Stomach (tissue), 9 donors: ENCODE measurements around the gene TBC1D9B. TPM values are rescaled to one million over a fixed set of nuclear protein-coding genes. Genes with fewer than 3 reads are reported as not detected.

Source experiments
- DNase-seq, 2 donors: peaks; one replicate each; pipeline versions ENCODE4 v3.0.0 to v3.0.0-alpha.2; 2013 to 2019
- H3K27ac ChIP-seq, 5 donors: fragments of 200-600 bp in 4 of 5; sonication (generic) in 4 of 5; one replicate each; pipeline ENCODE4 v1.5.1; 2013 to 2019; ENCODE audit warnings: mild to moderate bottlenecking in 1 of 5, moderate library complexity in 1 of 5
- H3K27me3 ChIP-seq, 3 donors: fragments of 200-600 bp; sonication (generic); one replicate each; pipeline ENCODE4 v1.5.1; 2017 to 2019; ENCODE audit warnings: mixed run types in 1 of 3
- H3K36me3 ChIP-seq, 4 donors: fragments of 200-600 bp; sonication (generic); 1 replicate in 3 of 4; 2 replicates in 1 of 4; pipeline ENCODE4 v1.5.1; 2016 to 2019
- H3K4me1 ChIP-seq, 4 donors: fragments of 200-600 bp; sonication (generic); one replicate each; pipeline ENCODE4 v1.5.1; 2016 to 2019
- H3K4me3 ChIP-seq, 4 donors: fragments of 200-600 bp; sonication (generic) in 3 of 4; one replicate each; pipeline ENCODE4 v1.5.1; 2016 to 2019; ENCODE audit warnings: mild to moderate bottlenecking in 1 of 4
- H3K9me3 ChIP-seq, 4 donors: fragments of 200-600 bp; sonication (generic); one replicate each; pipeline ENCODE4 v1.5.1; 2016 to 2019
- CTCF ChIP-seq, 7 experiments: fragments of 450-650 bp in 4 of 7; fragments of 200-600 bp in 3 of 7; sonication (generic) in 3 of 7; IDR thresholded peaks; one replicate each; pipeline ENCODE4 v1.5.1; 2016 to 2019; ENCODE audit warnings: antibody characterized with exemption in 7 of 7, control low read depth in 2 of 7, mild to moderate bottlenecking in 1 of 7
- EP300 ChIP-seq: sonication (generic); formaldehyde crosslinking; IDR thresholded peaks from one replicate; pipeline ENCODE4 v1.6.1; 2017; ENCODE audit warnings: antibody characterized with exemption
- POLR2A ChIP-seq, 4 donors: fragments of 450-650 bp; IDR thresholded peaks; one replicate each; pipeline ENCODE4 v1.6.1; 2016; ENCODE audit warnings: antibody characterized with exemption in 4 of 4, control low read depth in 2 of 4, mild to moderate bottlenecking in 1 of 4, moderate library complexity in 1 of 4
- POLR2AphosphoS5 ChIP-seq, 3 donors: sonication (generic); formaldehyde crosslinking; IDR thresholded peaks; one replicate each; pipeline ENCODE4 v1.6.1; 2016; ENCODE audit warnings: antibody characterized with exemption in 3 of 3
- WGBS, 5 donors: extraction: QIAGEN DNeasy Blood & Tissue Kit in 3 of 5; methylation state at CpG; one replicate each; pipeline versions ENCODE4 v1.1.5 to v1.1.7; 2013 to 2018; 5-methylcytosine and 5-hydroxymethylcytosine counted together
- intact Hi-C: fragments of 100-400 bp; cut with DNase I; formaldehyde crosslinking; loops from one replicate; pipeline ENCODE4 v1.15.1; 2023; ENCODE audit warnings: low total_unique reads
- polyA plus RNA-seq, 3 donors: library from polyadenylated mRNA; stranded (reverse); fragments of 200-250 nt; gene quantifications; one replicate each; pipeline ENCODE4 v1.2.3, GENCODE V29; 2013
- total RNA-seq, 5 donors: library from RNA; depleted of rRNA; stranded (reverse); fragments of >200 nt; gene quantifications; one replicate each; pipeline versions ENCODE4 v1.1.0 to v1.2.3, GENCODE V29; 2014 to 2016
- donor health status: healthy with polysubstance abuse.
- donor health status: Bipolar disorder and iron deficiency.
- donor health status: healthy.

Gene TBC1D9B
- total and polyA plus RNA-seq, 8 donors, result 29.9 to 260 (median 60.1) TPM

- H3K27ac ChIP-seq, result peak overlapping the region; percentile 91 to 100 (median 99)
- TF ChIP-seq EP300 (no peak), CTCF (IDR thresholded peaks at IDR 0.05) (peak in 2 of 7 experiments; percentile 6 to 8), POLR2A (IDR thresholded peaks at IDR 0.05) (peak in 2 of 4 donors; percentile 21 to 82), POLR2AphosphoS5 (IDR thresholded peaks at IDR 0.05) (peak; percentile 91 to 99 (median 99))
- H3K27me3 ChIP-seq, result no peaks in the 10 kb centered on the region
- H3K4me1 ChIP-seq, result peaks cover 73 to 88% (median 86%) of the 10 kb centered on the region in 4 donors
- peak overlapping the region; percentile 65 to 100 (median 90) for H3K4me3 ChIP-seq
- H3K36me3 ChIP-seq, result peaks cover 32 to 46% (median 42%) of the 10 kb centered on the region in 4 donors
- DNase-seq, result peak; percentile 96 to 98
- H3K9me3 ChIP-seq, result no peaks in the 10 kb centered on the region
- intact Hi-C loops, result no loop called here
- WGBS, 5 donors, result 0 to 1% (median 0%) methylated on average over 4 to 54 of the region's 54 CpGs
These were observed 86.2 kb downstream of the TBC1D9B start for GRCh38 chr5:179821298-179822058.

GRCh38 chr5:179820483-179821297 lies 87.0 kb downstream of the TBC1D9B start, which contains the start of gene SQSTM1:
TSS of gene SQSTM1 (plus strand) at chr5:179820905. CDS start at chr5:179820937, 32 bp downstream.
- peak; percentile 84 to 96 for DNase-seq
- intact Hi-C loops, result no loop called here
- no peaks in the 10 kb centered on the region for H3K9me3 ChIP-seq
- peaks cover 24 to 38% (median 35%) of the 10 kb centered on the region in 4 donors for H3K36me3 ChIP-seq
- H3K4me1 ChIP-seq, result peaks cover 74 to 83% (median 81%) of the 10 kb centered on the region in 4 donors
- H3K27ac ChIP-seq, result peak within 1 kb of the TSS; percentile 91 to 100 (median 99)
- TF ChIP-seq POLR2A (IDR thresholded peaks at IDR 0.05), result peak in 2 of 4 donors; percentile 80 to 98
- no peak for TF ChIP-seq EP300
- TF ChIP-seq CTCF (IDR thresholded peaks at IDR 0.05), result peak in 1 of 7 experiments; percentile 15
- TF ChIP-seq POLR2AphosphoS5 (IDR thresholded peaks at IDR 0.05), result peak; percentile 90 to 100 (median 100)
- 0 to 1% (median 0%) methylated on average over 7 to 81 of the region's 81 CpGs for WGBS, 5 donors
- no peaks in the 10 kb centered on the region for H3K27me3 ChIP-seq
- peak within 1 kb of the TSS; percentile 65 to 100 (median 90) for H3K4me3 ChIP-seq

GRCh38 chr5:179820127-179820482 lies 87.6 kb downstream of the TBC1D9B start:
- Histone ChIP-seq H3K4me1 (peaks cover 68 to 77% (median 75%) of the 10 kb centered on the region in 4 donors), H3K36me3 (peaks cover 18 to 32% (median 29%) of the 10 kb centered on the region in 4 donors), H3K9me3 (no peaks in the 10 kb centered on the region), H3K27ac (peak overlapping the region; percentile 91 to 100 (median 99)), H3K4me3 (peak overlapping the region; percentile 65 to 100 (median 90)), H3K27me3 (no peaks in the 10 kb centered on the region)
- intact Hi-C loops, result no loop called here
- peak in 1 of 3 donors; percentile 4 for TF ChIP-seq POLR2AphosphoS5 (IDR thresholded peaks at IDR 0.05)
- TF ChIP-seq POLR2A (IDR thresholded peaks at IDR 0.05), result no peak
- WGBS, 5 donors, result 20 to 34% (median 24%) methylated on average over 8 to 12 of the region's 12 CpGs
- no peak for DNase-seq

GRCh38 chr5:179819296-179820126 lies 88.2 kb downstream of the TBC1D9B start:
- intact Hi-C loops, result no loop called here
- TF ChIP-seq POLR2AphosphoS5 (IDR thresholded peaks at IDR 0.05) (peak in 2 of 3 donors; percentile 5 to 8), CTCF (IDR thresholded peaks at IDR 0.05) (no peak), POLR2A (IDR thresholded peaks at IDR 0.05) (no peak), EP300 (no peak)
- 17 to 23% (median 20%) methylated on average over 22 to 26 of the region's 26 CpGs for WGBS, 5 donors
- Histone ChIP-seq H3K4me3 (peak overlapping the region; percentile 65 to 100 (median 90)), H3K27ac (peak overlapping the region; percentile 91 to 100 (median 99)), H3K4me1 (peaks cover 62 to 71% (median 69%) of the 10 kb centered on the region in 4 donors), H3K27me3 (no peaks in the 10 kb centered on the region), H3K36me3 (peaks cover 12 to 27% (median 26%) of the 10 kb centered on the region in 4 donors), H3K9me3 (no peaks in the 10 kb centered on the region)
- DNase-seq, result peak; percentile 77 to 84
